Occipital lobe (tissue), 2 donors: ENCODE measurements around the gene SECISBP2. TPM values are rescaled to one million over a fixed set of nuclear protein-coding genes. Genes with fewer than 3 reads are reported as not detected.
"Not testable (repeated sequence)": the region's sequence is repeated elsewhere in the genome, so short reads cannot be mapped to it uniquely, and the experiment has no call there.

Source experiments
- DNase-seq: peaks from one replicate; lab custom pipeline; 2025; lab: John Stamatoyannopoulos, UW
- total RNA-seq: library from RNA; depleted of rRNA; stranded (reverse); fragments of >200 nt; gene quantifications from one replicate; pipeline ENCODE4 v1.2.3, GENCODE V29; 2014

SECISBP2 gene, protein sequence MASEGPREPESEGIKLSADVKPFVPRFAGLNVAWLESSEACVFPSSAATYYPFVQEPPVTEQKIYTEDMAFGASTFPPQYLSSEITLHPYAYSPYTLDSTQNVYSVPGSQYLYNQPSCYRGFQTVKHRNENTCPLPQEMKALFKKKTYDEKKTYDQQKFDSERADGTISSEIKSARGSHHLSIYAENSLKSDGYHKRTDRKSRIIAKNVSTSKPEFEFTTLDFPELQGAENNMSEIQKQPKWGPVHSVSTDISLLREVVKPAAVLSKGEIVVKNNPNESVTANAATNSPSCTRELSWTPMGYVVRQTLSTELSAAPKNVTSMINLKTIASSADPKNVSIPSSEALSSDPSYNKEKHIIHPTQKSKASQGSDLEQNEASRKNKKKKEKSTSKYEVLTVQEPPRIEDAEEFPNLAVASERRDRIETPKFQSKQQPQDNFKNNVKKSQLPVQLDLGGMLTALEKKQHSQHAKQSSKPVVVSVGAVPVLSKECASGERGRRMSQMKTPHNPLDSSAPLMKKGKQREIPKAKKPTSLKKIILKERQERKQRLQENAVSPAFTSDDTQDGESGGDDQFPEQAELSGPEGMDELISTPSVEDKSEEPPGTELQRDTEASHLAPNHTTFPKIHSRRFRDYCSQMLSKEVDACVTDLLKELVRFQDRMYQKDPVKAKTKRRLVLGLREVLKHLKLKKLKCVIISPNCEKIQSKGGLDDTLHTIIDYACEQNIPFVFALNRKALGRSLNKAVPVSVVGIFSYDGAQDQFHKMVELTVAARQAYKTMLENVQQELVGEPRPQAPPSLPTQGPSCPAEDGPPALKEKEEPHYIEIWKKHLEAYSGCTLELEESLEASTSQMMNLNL
- total RNA-seq, result 81.3 TPM

DNA sequence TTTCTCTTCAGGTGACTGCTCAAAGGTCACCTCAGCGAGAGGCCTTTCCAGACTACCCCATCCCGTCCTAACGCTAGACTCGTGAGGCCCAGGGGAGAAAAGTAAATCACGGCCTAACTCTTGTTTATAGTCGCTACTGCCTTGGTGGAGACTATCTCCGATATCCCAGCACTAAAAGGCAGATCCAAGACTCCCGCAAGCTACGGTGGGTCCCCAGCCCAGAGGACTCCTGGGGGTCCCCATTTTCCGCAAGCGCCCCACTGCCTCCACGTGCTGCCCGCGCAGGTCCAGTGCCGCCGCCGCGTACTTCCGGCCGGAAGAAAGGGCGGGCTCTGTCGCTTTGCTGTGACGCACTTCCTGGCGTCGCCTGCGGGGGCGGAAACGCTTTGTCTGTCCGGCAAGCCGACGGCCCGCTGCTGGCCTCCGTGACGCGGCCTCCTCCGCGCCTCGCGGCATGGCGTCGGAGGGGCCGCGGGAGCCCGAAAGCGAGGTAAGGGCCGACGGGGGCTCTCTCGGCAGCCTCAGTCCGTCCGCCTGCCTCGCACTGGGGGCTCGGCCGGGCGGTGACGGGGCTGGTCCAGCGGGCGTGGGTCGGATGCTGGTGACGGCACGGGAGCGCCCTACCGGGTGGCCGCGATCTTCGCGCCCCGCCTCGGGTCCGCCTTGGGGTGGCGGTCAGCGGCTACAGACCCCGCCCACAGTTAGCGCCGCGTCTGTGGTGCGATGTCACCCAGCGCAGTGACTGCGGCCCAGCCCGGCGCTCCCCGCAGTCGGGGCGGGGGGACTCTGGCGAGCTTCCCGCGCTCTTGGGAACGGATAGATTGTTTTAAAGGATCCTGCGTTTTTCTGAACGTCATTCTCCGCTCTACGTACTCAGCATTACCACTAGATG, at the start of gene SECISBP2:
TSS of gene SECISBP2 (plus strand) at position 378 of the 892 bp plus-strand sequence. CDS start at position 455, 77 bp downstream.
- DNase-seq, result peak; percentile 94

DNA sequence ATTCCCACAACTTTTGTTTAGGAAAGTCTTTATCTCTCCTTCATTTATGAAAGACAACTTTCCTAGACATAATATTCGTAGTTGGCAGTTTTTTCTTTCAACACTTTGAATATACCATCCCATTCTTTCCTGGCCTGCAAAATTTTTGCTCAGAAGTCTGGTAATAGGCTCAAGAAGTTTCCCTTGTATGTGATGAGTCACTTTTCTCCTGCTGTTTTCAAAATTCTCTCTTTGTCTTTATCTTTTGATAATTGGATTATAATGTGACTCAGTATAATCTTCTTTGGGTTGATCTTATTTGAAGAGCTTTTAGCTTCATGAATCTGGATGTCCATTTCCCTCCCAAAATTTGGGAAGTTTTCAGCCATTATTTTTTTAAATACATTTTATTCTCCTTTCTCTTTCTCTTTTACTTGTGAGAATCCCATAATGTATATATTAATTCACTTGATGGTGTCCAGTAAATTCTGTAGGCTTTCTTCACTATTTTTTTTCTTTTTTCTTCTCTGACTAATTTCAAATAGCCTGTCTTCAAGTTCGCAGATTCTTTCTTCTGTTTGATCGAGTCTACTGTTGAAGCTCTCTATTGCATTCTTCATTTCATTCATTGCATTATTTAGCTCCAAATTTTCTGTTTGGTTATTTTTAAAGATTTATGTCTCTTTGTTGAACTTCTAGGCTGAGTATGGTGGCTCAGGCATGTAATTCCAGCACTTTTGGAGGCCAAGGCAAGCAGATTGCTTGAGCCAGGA, 44.6 kb upstream of the SECISBP2 start:
- no peak for DNase-seq

DNA sequence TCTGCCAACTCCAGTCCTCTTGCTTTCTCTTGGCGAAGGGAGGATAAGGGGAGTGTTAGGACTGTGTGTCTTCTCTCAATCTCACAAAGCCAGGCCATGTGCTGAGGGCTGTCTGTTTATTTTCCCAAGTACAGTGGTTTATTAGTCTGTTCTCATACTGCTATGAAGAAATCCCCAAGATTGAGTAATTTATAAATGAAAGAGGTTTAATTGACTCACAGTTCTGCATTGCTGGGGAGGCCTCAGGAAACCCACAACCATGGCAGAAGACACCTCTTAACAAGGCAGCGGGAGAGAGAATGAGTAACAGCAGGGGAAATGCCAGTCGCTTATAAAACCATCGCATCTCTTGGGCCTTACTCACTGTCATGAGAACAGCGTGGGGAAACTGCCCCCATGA, 43.5 kb upstream of the SECISBP2 start:
- no peak for DNase-seq

DNA sequence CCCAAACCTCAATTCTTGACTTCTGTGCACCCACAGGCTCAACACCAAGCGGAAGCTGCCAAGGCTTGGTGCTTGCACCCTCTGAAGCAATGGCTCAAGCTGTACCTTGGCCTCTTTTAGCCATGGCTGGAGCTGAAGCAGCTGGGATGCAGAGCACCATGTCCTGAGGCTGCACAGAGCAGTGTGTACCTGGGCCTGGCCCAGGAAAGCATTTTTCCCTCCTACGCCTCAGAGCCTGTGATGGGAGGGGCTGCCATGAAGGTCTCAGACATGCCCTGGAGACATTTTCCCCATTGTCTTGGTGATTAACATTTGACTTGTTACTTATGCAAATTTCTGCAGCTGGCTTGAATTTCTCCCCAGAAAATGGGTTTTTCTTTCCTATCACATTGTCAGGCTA, 42.3 kb upstream of the SECISBP2 start:
- DNase-seq, result not testable (repeated sequence)

DNA sequence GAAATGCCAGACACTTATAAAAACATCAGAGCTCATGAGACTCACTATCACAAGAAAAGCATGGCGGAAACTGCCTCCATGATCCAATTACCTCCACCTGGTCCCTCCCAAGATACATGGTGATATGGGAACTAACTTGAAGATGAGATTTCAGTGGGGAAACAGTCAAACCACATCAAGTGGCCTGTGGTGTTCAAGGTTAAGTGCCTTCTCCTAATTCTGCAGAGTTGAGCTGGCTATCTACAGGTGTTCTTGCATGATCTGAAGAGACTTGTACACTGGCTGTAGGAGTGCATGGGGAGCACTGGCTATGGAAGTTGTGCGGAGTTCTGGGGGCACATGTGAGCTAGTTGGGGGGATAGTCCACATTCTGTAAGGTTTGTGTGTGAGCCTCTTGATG, 41.3 kb upstream of the SECISBP2 start:
- no peak for DNase-seq

DNA sequence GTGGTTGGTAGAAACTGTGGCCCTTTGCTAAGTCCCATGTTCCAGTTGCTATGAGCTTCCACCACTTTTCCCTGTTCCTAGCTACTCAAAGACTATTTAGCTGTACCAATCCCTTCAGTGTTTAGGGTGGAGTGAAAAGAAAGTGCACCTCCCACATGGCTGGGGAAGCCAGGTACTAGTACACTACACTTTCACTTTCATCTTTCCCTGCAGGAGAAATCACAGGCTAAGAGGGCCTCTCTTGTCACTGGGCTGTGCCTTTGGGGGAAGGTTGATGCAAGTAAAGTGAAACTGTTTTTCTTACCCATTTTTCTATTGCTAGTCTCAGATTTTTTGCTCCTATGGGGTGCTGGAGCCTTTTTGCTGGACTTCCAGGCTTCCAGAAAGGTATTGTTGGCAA, 40.8 kb upstream of the SECISBP2 start:
- no peak for DNase-seq

DNA sequence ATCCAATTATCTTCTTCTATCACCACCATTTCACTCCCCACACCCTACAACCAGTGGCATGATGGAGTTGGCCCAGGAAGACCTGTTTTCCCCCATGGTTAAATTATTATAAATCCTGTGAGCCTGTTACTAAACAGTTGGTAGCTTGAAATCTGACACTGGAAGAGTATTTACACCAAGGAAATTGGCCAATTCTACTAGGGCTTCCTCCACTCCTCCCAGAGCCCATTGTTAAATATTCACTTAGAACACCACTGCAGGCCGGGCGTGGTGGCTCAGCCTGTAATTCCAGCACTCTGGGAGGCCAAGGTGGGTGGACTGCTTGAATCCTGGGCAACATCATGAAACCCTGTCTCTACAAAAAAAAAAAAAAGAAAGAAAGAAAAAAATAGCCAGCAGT, 39.7 kb upstream of the SECISBP2 start:
- no peak for DNase-seq

DNA sequence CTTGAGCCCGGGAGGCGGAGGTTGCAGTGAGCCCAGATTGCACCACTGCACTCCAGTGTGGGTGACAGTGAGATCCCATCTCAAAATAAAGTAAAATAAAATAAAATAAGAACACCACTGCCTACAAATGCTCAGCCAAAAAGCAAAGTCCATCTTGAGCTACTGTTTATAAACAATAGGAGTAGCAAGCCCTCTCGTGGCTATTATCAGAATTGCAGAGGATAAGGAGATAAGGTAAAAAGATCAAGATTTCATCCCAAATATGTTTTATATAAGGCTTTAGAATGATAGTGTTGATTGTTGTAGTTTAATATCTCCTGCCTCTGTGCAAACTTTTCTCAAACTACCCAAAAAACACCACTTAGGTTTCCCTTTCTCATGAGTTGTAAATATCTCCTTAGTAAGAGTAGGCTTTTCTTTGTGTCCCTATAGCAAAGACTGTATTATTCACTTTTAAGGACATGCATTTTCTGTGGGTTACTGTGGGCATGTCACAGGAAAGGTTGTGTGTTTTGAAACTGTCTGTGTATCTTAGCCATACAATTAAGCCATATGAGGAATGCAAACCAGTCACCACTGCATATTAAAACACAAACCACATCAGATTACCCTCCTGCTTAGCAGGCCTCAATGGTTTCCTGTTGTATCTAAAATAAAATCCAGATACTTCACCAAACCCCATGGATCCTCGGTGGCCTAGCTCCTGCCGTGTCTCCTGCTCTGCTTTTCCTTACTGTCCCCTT, 39.1 kb upstream of the SECISBP2 start:
- no peak for DNase-seq

DNA sequence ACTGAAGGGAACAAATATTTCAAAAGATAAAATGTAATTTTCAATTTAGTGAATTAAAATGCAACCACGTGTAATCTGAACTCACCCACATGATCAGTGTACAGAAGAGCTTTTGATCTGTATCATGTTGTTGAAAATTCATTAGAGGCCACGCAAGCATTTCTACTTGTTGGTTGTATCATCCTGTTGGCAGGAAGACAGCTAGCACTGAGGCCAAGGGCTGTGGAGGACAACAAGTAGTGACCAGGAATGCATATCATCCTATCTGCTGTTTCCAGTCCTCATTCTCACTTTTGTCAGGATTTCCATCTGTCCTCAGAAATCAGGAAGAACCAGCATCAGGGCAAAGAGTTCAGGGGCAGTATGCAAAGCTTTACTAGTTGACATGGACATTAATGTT, 37.2 kb upstream of the SECISBP2 start:
- no peak for DNase-seq

DNA sequence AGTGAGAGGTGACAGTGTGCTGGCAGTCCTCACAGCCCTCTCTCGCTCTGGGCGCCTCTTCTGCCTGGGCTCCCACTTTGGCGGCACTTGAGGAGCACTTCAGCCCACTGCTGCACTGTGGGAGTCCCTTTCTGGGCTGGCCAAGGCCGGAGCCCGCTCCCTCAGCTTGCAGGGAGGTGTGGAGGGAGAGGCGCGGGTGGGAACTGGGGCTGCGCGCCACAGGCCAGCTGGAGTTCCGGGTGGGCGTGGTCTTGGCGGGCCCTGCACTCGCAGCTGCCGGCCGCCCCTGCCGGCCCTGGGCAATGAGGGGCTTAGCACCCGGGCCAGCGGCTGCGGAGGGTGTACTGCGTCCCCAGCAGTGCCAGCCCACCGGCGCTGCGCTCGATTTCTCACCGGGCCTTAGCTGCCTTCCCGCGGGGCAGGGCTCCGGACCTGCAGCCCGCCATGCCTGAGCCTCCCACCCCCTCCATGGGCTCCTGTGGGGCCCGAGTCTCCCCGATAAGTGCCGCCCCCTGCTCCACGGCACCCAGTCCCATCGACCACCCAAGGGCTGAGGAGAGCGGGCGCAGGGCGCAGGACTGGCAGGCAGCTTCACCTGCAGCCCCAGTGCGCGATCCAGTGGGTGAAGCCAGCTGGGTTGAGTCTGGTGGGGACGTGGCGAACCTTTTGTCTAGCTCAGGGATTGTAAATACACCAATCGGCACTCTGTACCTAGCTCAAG, 35.9 kb upstream of the SECISBP2 start:
- not testable (repeated sequence) for DNase-seq

DNA sequence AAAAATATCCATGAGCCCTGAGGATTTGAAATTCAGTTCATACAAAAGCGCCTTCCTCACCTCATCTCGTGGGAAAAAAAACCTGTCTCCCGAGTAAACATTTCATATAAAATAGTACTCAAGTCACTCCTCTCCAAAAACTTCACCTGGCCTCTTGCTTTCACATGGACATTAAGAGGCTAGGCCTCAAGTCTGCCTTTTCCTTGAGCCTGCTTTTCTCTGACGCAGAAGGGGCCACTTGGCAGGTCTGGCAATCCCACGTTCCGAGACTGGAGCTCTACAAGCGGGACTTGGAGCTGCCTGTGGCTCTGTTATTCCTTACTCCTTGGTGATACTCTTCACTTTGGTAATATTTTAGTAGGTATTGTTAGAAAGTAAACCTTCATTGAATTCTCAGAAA, 34.2 kb upstream of the SECISBP2 start:
- DNase-seq, result no peak

DNA sequence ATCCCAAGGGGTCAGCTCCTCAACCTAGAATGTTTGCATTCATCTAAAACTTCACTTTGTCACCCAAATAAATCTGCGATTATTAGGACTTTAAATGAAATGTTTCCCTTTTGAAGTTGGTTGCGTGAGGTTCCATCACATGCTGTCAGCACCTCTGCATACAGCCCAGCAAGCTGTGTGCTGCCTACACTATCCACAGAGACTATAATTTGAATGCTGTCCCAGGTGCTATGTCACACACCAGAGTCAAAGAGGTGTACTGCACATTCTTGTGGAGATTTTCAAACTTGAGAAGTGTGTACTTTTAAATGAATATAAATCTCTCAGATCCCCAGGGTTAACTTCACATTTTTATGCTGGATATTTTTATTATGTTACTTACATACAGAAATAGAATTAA, 26.6 kb upstream of the SECISBP2 start:
- DNase-seq, result no peak

DNA sequence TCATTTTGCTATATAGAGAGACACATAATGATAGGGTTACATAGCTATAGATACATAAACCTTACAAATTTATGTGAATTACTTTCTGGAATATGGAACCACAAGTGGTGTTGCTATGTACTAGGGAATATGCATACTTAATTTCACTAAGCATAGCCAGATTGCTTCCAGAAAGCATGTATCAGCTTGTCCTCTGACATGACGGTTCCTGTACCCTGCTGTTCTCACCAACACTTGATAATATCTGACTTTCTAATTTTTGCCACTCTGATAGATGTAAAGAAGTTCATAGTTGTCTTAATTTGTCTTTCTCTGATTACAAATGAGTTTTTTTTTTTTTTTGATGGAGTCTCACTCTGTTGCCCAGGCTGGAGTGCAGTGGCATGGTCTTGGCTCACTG, 25.3 kb upstream of the SECISBP2 start:
- no peak for DNase-seq

DNA sequence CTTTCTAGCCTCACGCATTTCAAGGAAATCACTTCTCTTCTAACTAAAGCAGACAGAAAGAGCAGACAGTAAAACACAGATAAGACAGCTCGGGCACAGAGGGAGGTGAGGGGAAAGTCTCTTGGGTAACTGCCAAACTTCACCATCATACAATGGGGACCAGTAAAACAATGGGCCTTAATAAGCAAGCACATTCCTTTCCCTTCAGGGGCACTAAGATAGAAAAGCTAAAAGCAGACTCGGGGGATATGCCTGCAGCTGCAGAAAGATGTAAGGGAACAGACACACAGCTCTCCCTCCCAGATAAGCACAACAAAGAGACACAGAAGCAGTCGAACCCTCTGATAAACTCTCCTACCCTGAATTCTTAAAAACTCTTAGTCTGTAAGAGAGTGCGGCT, 22.9 kb upstream of the SECISBP2 start:
- DNase-seq, result no peak

DNA sequence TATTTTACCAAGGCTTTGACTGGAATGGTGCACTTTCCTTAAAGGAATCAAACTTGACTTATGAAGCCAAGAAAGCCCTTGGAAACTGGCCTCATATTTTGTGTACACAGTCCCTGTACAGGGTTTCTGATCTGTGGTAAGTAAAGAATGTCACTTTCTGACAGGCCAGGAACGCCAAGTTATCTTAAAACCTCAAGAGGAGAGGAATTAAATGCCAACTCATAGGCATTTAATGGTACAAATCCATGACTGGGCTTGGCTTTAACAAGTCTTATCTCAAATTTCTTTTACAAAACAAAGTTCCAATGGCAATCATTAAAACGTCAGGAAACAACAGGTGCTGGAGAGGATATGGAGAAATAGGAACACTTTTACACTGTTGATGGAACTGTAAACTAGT, 16.3 kb upstream of the SECISBP2 start:
- not testable (repeated sequence) for DNase-seq

DNA sequence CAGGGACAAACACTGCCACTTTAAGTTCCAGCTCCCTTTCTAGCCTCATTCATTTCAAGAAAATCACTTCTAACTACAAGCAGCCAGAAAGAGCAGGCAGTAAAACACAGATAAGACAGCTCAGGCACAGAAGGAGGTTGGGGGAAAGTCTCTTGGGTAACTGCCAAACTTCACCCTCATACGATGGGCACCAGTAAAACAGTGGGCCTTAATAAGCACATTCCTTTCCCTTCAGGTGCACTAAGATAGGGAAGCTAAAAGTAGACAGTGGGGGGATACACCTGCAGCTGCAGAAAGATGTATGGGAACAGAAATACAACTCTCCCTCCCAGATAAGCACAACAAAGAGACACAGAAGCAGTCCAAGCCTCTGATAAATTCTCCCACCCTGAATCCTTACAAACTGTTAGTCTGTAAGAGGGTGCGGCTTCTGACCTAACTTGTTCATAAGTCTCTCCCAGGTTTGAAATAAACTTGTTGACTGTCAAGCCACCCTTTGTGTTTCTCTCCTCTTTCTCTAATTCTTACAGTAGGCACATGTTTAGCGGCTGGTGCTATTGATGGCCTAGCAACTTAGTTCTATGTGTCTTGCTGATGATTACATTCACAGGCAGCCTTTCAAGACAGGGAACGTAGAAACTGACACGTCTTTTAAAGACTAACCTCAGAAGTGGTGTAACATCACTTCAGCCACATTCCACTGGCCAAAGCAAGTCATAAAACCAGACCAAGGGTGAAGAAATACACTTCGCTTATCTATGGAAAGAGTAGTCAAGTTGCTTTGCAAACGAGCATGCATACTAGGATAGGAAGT, 14.1 kb upstream of the SECISBP2 start:
- DNase-seq, result no peak

DNA sequence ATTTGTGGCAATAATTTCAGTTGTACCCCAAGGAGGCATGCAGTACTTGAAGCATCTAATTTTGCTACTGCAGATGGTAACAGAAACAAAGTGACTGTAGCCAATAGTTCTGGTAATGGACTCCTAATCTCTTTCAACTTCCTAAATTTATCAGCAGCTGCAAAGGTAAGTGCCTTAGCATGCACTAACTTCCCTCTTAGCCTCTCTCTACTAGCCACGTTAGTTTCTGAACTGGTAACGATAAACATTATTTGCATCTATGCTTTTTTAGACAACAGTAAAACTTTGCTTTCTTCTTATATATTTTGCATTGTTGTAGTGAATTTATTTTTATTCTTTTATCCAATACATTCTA, 13.5 kb upstream of the SECISBP2 start:
- no peak for DNase-seq

DNA sequence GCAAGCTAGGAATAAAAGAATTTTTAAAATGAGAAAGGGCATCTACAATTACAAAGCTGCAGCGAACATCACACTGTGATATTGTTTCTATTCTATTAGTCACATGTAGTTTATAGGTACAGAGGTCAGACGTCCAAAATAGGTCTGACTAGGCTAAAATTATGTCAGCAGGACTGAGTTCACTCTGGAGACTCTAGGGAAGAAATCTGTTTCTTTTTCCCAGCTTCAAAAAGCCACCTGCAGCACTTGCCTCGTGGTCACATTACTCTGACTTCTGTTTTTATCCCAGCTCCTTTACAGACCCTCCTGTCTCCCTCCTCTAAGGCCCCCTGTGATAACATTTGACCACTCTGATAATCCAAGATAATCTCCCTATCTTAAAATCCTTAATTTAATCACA, 12.4 kb upstream of the SECISBP2 start:
- no peak for DNase-seq

DNA sequence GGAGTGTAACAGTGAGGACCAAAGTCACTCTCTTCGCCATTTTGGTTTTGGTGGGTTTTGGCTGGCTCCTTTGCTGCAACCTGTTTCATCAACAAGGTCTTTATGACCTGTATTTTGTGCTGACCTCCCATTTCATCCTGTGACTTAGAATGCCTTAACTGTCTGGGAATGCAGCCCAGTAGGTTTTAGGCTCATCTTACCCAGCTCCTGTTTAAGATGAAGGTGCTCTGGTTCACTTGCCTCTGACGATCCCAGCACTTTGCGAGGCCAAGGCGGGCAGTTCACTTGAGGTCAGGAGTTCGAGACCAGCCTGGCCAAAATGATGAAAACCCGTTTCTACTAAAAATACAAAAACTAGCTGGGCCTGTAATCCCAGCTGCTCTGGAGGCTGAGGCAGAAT, 9.1 kb upstream of the SECISBP2 start:
- no peak for DNase-seq
